Activated T-cell treated with anti-CD3 and anti-CD28 coated beads, Interleukin-2, amount 50 U/mL, for 24 hours (primary cell): ENCODE data around the gene TSPYL2.

Source experiments
- DNase-seq: peaks from one replicate; pipeline ENCODE4 v3.0.0-alpha.2; 2020
- H3K27ac Mint-ChIP-seq: 2 replicates; pipeline ENCODE4 v1.8.0; 2020; ENCODE audit warnings: mild to moderate bottlenecking, mixed read lengths
- H3K27me3 Mint-ChIP-seq: 2 replicates; pipeline ENCODE4 v1.8.0; 2020; ENCODE audit warnings: mixed read lengths
- H3K36me3 Mint-ChIP-seq: 2 replicates; pipeline ENCODE4 v1.8.0; 2020; ENCODE audit warnings: low read depth, mixed read lengths
- H3K4me1 Mint-ChIP-seq: 2 replicates; pipeline ENCODE4 v1.8.0; 2020; ENCODE audit warnings: low read depth, mixed read lengths
- H3K4me3 Mint-ChIP-seq: 2 replicates; pipeline ENCODE4 v1.8.0; 2020; ENCODE audit warnings: mild to moderate bottlenecking, moderate library complexity, mixed read lengths
- H3K9me3 Mint-ChIP-seq: 2 replicates; pipeline ENCODE4 v1.8.0; 2020; ENCODE audit warnings: mixed read lengths

TSPYL2 gene

GRCh38 chrX:53081925-53082772 lies at the start of gene TSPYL2:
TSS of gene TSPYL2 (plus strand) at chrX:53082367. CDS start at chrX:53082499, 132 bp downstream.
- Mint-ChIP-seq H3K36me3 (peaks cover 44% of the 10 kb centered on the region), H3K27ac (peak within 1 kb of the TSS; percentile 94), H3K9me3 (no peaks in the 10 kb centered on the region), H3K4me1 (peaks cover 48% of the 10 kb centered on the region), H3K4me3 (peak within 1 kb of the TSS; percentile 85), H3K27me3 (peaks cover 38% of the 10 kb centered on the region)
- DNase-seq: peak; percentile 92

GRCh38 chrX:53036149-53036548 lies 46.0 kb upstream of the TSPYL2 start:
- no peaks in the 10 kb centered on the region for H3K36me3 Mint-ChIP-seq
- H3K4me1 Mint-ChIP-seq: no peaks in the 10 kb centered on the region
- no peak overlapping the region for H3K4me3 Mint-ChIP-seq
- H3K9me3 Mint-ChIP-seq: no peaks in the 10 kb centered on the region
- no peak for DNase-seq
- no peak overlapping the region for H3K27ac Mint-ChIP-seq
- peaks cover 45% of the 10 kb centered on the region for H3K27me3 Mint-ChIP-seq

- DNase-seq: no peak
Observed at GRCh38 chrX:53039236-53039635, 42.9 kb upstream of the TSPYL2 start.

GRCh38 chrX:53044995-53045394 lies 37.2 kb upstream of the TSPYL2 start:
- no peaks in the 10 kb centered on the region for H3K4me1 Mint-ChIP-seq
- H3K36me3 Mint-ChIP-seq: no peaks in the 10 kb centered on the region
- H3K27me3 Mint-ChIP-seq: peaks cover 34% of the 10 kb centered on the region
- DNase-seq: no peak
- no peak overlapping the region for H3K4me3 Mint-ChIP-seq
- H3K27ac Mint-ChIP-seq: no peak overlapping the region
- H3K9me3 Mint-ChIP-seq: no peaks in the 10 kb centered on the region

More at GRCh38 chrX:53039236-53039635, 42.9 kb upstream of the TSPYL2 start:
- Mint-ChIP-seq H3K9me3 (no peaks in the 10 kb centered on the region), H3K4me3 (no peak overlapping the region), H3K4me1 (no peaks in the 10 kb centered on the region), H3K36me3 (no peaks in the 10 kb centered on the region), H3K27ac (no peak overlapping the region), H3K27me3 (peaks cover 44% of the 10 kb centered on the region)

- Mint-ChIP-seq H3K4me1 (no peaks in the 10 kb centered on the region), H3K36me3 (no peaks in the 10 kb centered on the region), H3K9me3 (no peaks in the 10 kb centered on the region), H3K27me3 (peaks cover 28% of the 10 kb centered on the region), H3K4me3 (no peak overlapping the region), H3K27ac (no peak overlapping the region)
- DNase-seq: no peak
Observed at GRCh38 chrX:53047228-53047627, 34.9 kb upstream of the TSPYL2 start.

GRCh38 chrX:53048169-53049126 lies 33.7 kb upstream of the TSPYL2 start, which contains the start of gene GPR173:
TSS of gene GPR173 (plus strand) at chrX:53048789. CDS start at chrX:53076622, 27,833 bp downstream.
- Mint-ChIP-seq H3K36me3 (no peaks in the 10 kb centered on the region), H3K9me3 (no peaks in the 10 kb centered on the region), H3K4me3 (no peak within 1 kb of the TSS), H3K27me3 (peaks cover 23% of the 10 kb centered on the region), H3K4me1 (no peaks in the 10 kb centered on the region), H3K27ac (no peak within 1 kb of the TSS)
- no peak for DNase-seq

GRCh38 chrX:53049127-53049517 lies 33.0 kb upstream of the TSPYL2 start:
- peaks cover 2% of the 10 kb centered on the region for H3K4me1 Mint-ChIP-seq
- no peaks in the 10 kb centered on the region for H3K9me3 Mint-ChIP-seq
- H3K4me3 Mint-ChIP-seq: no peak overlapping the region
- DNase-seq: no peak
- no peaks in the 10 kb centered on the region for H3K36me3 Mint-ChIP-seq
- H3K27me3 Mint-ChIP-seq: peaks cover 23% of the 10 kb centered on the region
- no peak overlapping the region for H3K27ac Mint-ChIP-seq

GRCh38 chrX:53050841-53051240 lies 31.3 kb upstream of the TSPYL2 start:
- no peaks in the 10 kb centered on the region for H3K36me3 Mint-ChIP-seq
- H3K4me3 Mint-ChIP-seq: no peak overlapping the region
- no peak overlapping the region for H3K27ac Mint-ChIP-seq
- H3K9me3 Mint-ChIP-seq: no peaks in the 10 kb centered on the region
- peaks cover 21% of the 10 kb centered on the region for H3K27me3 Mint-ChIP-seq
- DNase-seq: no peak
- peaks cover 2% of the 10 kb centered on the region for H3K4me1 Mint-ChIP-seq

GRCh38 chrX:53055244-53055849 lies 26.8 kb upstream of the TSPYL2 start:
- DNase-seq: no peak
- Mint-ChIP-seq H3K4me1 (peaks cover 2% of the 10 kb centered on the region), H3K27me3 (peaks cover 3% of the 10 kb centered on the region), H3K4me3 (no peak overlapping the region), H3K27ac (no peak overlapping the region), H3K36me3 (no peaks in the 10 kb centered on the region), H3K9me3 (no peaks in the 10 kb centered on the region)

GRCh38 chrX:53056292-53056691 lies 25.9 kb upstream of the TSPYL2 start:
- no peaks in the 10 kb centered on the region for H3K9me3 Mint-ChIP-seq
- no peak for DNase-seq
- peaks cover 2% of the 10 kb centered on the region for H3K27me3 Mint-ChIP-seq
- no peak overlapping the region for H3K27ac Mint-ChIP-seq
- no peaks in the 10 kb centered on the region for H3K36me3 Mint-ChIP-seq
- H3K4me1 Mint-ChIP-seq: peaks cover 2% of the 10 kb centered on the region
- no peak overlapping the region for H3K4me3 Mint-ChIP-seq

GRCh38 chrX:53065104-53065503 lies 17.1 kb upstream of the TSPYL2 start:
- no peak for DNase-seq
- no peak overlapping the region for H3K4me3 Mint-ChIP-seq
- peaks cover 42% of the 10 kb centered on the region for H3K27me3 Mint-ChIP-seq
- H3K36me3 Mint-ChIP-seq: no peaks in the 10 kb centered on the region
- no peaks in the 10 kb centered on the region for H3K9me3 Mint-ChIP-seq
- no peak overlapping the region for H3K27ac Mint-ChIP-seq
- no peaks in the 10 kb centered on the region for H3K4me1 Mint-ChIP-seq

GRCh38 chrX:53071064-53071463 lies 11.1 kb upstream of the TSPYL2 start:
- Mint-ChIP-seq H3K36me3 (no peaks in the 10 kb centered on the region), H3K4me3 (no peak overlapping the region), H3K27ac (no peak overlapping the region), H3K27me3 (peaks cover 35% of the 10 kb centered on the region), H3K4me1 (peaks cover 21% of the 10 kb centered on the region), H3K9me3 (no peaks in the 10 kb centered on the region)
- DNase-seq: no peak

GRCh38 chrX:53071604-53072417 lies 10.4 kb upstream of the TSPYL2 start:
- DNase-seq: peak; percentile 75
- Mint-ChIP-seq H3K36me3 (no peaks in the 10 kb centered on the region), H3K27me3 (peaks cover 32% of the 10 kb centered on the region), H3K4me3 (peak overlapping the region; percentile 81), H3K4me1 (peaks cover 21% of the 10 kb centered on the region), H3K27ac (peak overlapping the region; percentile 83), H3K9me3 (no peaks in the 10 kb centered on the region)
